ENCODE measurements around the gene QPCTL.

Gene QPCTL

DNA sequence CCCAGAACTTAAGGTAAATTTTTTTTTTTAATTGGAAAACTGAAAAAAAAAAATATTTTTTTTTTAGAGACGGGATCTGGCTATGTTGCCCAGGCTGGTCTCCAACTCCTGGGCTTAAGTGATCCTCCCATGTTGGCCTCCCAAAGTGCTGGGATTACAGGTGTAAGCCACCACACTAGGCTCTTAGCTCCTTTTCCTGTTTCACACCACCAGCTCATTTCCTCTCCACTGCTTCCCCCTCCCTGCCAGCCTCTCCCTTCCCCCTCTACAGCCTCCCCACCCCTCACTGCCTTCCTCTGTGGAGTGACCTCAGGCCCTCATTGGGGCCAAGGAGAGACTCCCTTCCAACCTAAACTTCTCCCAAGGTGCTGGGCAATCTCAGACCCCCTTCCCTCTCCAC lies 28.7 kb upstream of the QPCTL start:
- TF ChIP-seq, protein P1, sequence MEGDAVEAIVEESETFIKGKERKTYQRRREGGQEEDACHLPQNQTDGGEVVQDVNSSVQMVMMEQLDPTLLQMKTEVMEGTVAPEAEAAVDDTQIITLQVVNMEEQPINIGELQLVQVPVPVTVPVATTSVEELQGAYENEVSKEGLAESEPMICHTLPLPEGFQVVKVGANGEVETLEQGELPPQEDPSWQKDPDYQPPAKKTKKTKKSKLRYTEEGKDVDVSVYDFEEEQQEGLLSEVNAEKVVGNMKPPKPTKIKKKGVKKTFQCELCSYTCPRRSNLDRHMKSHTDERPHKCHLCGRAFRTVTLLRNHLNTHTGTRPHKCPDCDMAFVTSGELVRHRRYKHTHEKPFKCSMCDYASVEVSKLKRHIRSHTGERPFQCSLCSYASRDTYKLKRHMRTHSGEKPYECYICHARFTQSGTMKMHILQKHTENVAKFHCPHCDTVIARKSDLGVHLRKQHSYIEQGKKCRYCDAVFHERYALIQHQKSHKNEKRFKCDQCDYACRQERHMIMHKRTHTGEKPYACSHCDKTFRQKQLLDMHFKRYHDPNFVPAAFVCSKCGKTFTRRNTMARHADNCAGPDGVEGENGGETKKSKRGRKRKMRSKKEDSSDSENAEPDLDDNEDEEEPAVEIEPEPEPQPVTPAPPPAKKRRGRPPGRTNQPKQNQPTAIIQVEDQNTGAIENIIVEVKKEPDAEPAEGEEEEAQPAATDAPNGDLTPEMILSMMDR (IDR thresholded peaks at IDR 0.05; ENCODE audit: insufficient read depth, low read depth, low read length, missing control alignments): no peak
- no peak overlapping the region for H3K4me3 ChIP-seq (ENCODE audit: low read depth, low read length)
- DNase-seq (ENCODE audit: low read depth): no peak

GRCh38 chr19:45664575-45664974 lies 27.9 kb upstream of the QPCTL start:
- DNase-seq (ENCODE audit: low read depth): no peak
- no peak overlapping the region for H3K4me3 ChIP-seq (ENCODE audit: low read depth, low read length)
- TF ChIP-seq, protein P1 (IDR thresholded peaks at IDR 0.05; ENCODE audit: insufficient read depth, low read depth, low read length, missing control alignments): no peak

DNA sequence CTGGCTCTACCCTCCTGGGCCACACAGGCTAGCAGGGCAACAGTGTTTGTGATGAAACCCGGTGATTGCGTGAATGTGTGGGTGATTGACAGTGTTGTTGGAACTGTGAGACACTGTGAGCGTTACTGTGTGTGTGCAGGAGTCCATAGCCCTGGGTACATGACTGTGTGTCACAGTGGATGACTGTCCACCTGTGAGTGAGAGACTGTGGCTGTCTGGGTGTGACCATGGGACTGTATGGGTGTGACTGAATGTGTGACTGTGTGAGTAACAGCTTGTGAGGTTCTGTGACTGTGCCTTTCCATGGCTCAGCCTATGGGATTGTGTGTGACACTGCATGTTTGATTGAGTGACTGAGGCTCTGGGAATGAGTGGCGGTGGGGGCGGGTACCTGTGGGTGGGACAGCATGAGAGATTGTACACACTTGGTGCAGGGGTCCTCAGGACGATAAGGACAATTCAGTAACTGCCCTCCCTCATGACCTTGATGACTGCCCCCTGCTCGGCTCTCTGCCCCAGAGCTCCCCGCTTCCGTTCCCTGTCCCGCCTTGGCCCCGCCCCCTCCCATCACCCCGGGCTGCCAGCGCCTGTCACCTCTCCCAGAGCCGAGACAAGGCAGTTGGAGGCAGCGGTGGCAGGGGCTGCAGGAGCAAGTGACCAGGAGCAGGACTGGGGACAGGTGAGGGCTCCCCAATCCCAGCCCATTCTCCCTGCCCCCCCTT lies 24.7 kb upstream of the QPCTL start, which contains the start of gene GIPR:
Gene GIPR (plus strand): TSS at position 602 of the 722 bp plus-strand sequence. CDS start 1,300 bp downstream, outside the sequence.
- TF ChIP-seq, protein P1 (IDR thresholded peaks at IDR 0.05; ENCODE audit: insufficient read depth, low read depth, low read length, missing control alignments): no peak
- DNase-seq (ENCODE audit: low read depth): peak; percentile 85
- peak within 1 kb of the TSS; percentile 79 for H3K4me3 ChIP-seq (ENCODE audit: low read depth, low read length)

DNA sequence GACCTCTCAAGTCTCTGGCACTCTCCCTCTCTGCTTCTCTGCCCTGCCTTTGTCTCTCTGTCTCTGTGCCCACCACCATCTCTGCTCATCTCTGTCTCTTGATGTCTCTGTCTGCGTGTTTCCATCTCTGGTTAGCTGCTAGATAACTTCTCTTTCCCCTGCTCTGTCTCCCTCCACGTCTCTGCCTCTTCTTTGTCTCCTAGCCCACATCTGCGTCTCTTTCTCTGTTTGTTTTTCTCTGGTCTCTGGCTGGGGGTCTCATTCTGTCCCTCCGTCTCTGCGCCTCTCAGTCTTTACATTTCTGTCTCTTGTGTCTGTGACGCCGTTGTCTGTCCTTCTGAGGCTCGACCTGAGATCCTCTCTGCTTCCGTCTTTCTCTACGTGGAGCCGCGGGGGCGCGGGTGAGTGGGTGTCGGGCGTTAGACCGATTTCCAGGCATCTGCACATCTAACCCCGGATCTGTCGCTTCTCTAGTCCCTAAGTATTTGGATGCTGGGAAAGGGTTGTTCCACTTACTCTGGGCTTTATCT lies 24.1 kb upstream of the QPCTL start:
- peak overlapping the region; percentile 79 for H3K4me3 ChIP-seq (ENCODE audit: low read depth, low read length)
- DNase-seq (ENCODE audit: low read depth): no peak
- TF ChIP-seq, protein P1 (IDR thresholded peaks at IDR 0.05; ENCODE audit: insufficient read depth, low read depth, low read length, missing control alignments): no peak

DNA sequence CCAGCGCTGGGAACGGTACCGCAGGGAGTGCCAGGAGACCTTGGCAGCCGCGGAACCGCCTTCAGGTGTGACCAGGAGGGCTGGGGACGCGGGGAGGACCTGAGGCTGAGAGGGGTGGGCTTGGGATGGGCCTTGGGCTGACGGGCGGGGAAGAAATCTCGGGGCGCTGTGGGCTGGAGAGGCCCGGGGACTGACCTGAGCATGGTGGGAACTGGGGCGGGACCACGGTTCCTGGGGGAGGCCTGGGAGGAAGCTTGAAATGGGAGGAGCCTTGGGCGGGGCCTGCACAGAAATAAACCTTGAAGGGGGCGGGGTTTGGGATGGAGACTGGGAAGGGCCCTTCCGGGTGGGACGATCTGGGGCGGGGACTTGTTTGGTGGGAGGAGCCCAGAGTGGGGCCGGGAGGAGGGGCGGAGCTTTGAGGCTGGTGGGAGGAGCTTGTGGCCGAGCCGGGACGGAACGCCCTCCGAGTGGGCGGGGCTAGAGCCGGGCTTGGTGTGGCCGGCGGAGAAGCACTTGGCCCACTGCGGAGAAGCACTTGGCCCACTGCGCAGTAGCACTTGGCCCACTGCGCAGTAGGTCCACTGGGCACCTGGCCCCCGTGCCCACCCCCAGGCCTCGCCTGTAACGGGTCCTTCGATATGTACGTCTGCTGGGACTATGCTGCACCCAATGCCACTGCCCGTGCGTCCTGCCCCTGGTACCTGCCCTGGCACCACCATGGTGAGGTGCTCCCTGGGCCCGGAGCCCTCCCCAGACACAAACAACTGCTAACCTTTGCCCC lies 21.6 kb upstream of the QPCTL start:
- DNase-seq (ENCODE audit: low read depth): peak; percentile 95
- peak overlapping the region; percentile 79 for H3K4me3 ChIP-seq (ENCODE audit: low read depth, low read length)
- TF ChIP-seq, protein P1 (IDR thresholded peaks at IDR 0.05; ENCODE audit: insufficient read depth, low read depth, low read length, missing control alignments): no peak

- DNase-seq (ENCODE audit: low read depth): no peak
- no peak overlapping the region for H3K4me3 ChIP-seq (ENCODE audit: low read depth, low read length)
- TF ChIP-seq, protein P1 (IDR thresholded peaks at IDR 0.05; ENCODE audit: insufficient read depth, low read depth, low read length, missing control alignments): no peak
Observed at GRCh38 chr19:45674946-45675345, 17.5 kb upstream of the QPCTL start.
